HG02798 (cell line): ENCODE results near the gene SLC25A12.
A peak's percentile ranks its signal among the peaks of the same experiment; 100 is the strongest.

Experiments used
- ATAC-seq: cut with Tn5 transposase; IDR thresholded peaks from one replicate; pipeline ENCODE4 v1.9.1; 2021; ENCODE audit warnings: mild to moderate bottlenecking; ENCODE audit not compliant: unreplicated experiment, poor library complexity

SLC25A12 gene

GRCh38 chr2:171745141-171745540, 148.9 kb downstream of the SLC25A12 start:
- ATAC-seq, result no peak

- no peak for ATAC-seq
These were observed 151.3 kb downstream of the SLC25A12 start for GRCh38 chr2:171742760-171743159.

- ATAC-seq, result peak; percentile 42
These were observed 152.9 kb downstream of the SLC25A12 start for GRCh38 chr2:171741189-171741588.

- no peak for ATAC-seq
These were observed 157.9 kb downstream of the SLC25A12 start for GRCh38 chr2:171735991-171736710.
